HG03025 (cell line): ENCODE data around the gene TSKS.
"Not testable (repeated sequence)": the region's sequence is repeated elsewhere in the genome, so short reads cannot be mapped to it uniquely, and the experiment has no call there.

Experiments used
- ATAC-seq: cut with Tn5 transposase; IDR thresholded peaks from one replicate; pipeline ENCODE4 v1.9.1; 2021; ENCODE audit warnings: mild to moderate bottlenecking, moderate library complexity; ENCODE audit not compliant: unreplicated experiment, low FRiP score

The TSKS gene

DNA sequence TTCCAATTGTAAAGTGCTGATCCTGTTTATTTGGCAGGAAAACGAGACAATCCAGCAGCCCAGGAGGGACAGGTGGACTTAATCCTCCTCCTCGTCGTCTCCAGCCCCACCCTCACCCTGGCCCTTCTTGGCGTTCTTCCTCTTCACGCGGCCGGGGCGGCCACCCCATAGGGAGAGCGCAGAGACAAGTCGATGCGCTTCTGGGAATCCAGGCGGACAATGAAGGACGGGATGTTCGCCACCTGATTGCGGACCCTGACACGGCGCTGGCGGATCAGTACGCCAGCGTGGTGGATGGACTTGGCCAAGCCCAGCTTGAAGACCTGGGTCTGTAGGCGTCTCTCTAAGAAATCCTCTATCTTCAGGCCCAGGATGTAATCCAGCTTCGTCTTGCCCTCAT is 43.7 kb downstream of the TSKS start:
- not testable (repeated sequence) for ATAC-seq

DNA sequence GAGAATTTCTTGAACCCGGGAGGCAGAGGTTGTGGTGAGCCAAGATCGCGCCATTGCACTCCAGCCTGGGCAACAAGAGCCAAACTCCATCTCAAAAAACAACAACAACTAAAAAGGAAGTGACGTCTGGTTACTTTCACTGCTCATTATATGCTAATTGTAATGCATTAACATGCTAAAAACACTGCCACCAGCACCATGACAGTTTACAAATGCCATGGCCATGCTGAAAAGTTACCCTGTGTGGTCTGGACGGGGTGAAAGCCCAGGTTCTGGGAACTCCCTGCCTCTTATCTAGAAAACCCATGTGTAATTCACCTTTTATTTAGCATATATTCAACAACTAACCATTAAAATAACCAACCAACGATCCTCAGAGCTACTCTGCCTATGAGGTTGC is 44.1 kb downstream of the TSKS start:
- no peak for ATAC-seq

DNA sequence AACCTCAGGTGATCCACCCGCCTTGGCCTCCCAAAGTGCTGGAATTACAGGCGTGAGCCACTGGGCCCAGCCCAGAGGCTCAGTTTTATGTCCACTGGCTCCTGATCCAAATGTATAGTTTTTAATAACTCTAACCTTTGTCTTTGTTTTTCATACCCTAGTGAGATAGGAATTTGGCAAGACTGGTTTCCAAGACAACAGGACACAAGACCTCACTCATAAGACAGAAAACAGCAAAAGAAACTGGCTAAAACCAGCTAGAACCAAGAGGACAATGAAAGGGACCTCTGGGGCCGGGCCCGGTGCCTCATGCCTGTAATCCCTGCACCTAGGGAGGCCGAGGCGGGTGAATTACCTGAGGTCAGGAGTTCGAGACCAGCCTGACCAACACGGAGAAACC is 44.6 kb downstream of the TSKS start:
- ATAC-seq = no peak

DNA sequence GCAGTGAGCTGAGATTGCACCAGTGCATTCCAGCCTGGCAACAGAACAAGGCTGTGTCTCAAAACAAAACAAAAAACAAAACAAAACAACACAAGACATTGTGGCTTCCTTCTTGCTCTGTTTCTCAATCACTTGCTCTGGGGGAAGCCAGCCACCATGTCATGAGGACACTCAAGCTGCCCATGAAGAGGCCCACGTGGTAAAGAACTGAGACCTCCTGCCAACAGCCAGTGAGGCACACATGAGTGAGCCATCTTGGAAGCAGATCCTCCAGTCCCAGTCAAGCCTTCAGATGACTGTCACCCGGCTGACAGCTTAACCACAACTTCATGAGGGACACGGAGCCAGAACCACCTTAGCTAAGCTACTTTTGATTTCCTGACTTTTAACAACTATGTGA is 47.0 kb downstream of the TSKS start:
- no peak for ATAC-seq

DNA sequence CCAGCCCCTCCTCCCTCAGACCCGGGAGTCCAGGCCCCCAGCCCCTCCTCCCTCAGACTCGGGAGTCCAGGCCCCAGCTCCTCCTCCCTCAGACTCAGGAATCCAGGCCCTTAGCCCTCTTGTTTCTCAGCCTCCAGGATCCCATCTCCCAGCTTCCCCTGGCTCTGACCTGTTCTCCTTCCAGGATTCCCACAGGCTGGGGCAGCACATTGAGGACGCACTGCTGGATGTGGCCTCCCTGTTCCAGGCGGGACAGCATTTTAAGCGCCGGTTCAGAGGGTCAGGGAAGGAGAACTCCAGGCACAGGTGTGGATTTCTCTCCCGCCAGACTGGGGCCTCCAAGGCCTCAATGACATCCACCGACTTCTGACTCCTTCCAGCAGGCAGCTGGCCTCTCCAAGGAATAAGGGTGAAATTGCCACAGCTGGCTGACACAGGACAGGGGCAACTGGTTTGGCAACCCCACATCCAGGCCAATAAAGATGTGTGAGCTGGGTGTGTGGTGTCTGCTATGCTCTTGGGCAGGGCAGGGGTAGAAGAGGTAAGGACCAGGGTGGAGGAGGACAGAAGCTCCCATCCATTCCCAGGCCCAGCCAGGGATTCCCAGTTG is 49.8 kb downstream of the TSKS start:
- no peak for ATAC-seq

DNA sequence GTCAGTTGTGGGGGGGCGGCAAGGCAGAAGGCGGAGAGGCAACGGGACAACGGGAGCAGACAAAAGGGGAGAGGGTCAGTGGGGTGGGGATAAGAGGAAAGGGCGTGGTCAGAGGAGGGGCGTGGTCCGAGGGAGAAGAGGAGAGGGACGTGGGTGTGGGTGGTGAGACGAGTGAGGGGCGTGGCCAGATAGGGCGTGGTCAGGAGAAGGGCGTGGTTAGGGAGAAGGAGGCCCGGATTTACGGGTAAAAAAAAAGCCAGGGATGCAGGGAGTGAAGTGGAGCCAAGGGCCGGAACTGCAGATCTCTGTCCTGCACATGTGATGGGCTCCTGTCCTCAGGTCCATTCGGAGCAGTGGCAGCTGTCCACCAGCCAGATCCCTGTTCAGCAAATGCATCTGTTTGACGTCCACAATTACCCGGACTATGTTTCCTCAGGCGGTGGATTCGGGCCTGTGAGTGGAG is 50.7 kb downstream of the TSKS start:
- ATAC-seq = no peak

DNA sequence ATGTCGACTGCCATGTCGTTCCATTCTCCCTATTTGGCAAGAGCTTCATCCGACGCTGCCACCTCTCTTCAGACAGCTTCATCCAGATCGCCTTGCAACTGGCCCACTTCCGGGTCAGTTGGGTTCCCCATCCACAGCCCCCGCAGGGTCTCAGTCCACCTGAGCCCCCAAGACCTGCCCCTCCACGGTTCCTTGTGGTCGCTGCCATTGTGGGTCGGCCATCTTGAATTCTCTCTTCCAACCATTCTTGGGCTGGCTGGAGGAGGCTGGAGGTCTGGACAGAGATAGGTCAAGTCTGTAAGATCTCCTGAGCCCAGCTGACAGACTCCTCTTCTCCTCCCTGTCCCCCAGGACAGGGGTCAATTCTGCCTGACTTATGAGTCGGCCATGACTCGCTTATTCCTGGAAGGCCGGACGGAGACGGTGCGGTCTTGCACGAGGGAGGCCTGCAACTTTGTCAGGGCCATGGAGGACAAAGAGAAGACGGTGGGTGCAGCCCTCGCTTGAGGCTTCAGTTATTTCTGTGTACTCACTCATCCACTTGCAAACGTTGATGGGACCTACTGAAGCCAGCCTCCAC is 52.6 kb downstream of the TSKS start:
- no peak for ATAC-seq

DNA sequence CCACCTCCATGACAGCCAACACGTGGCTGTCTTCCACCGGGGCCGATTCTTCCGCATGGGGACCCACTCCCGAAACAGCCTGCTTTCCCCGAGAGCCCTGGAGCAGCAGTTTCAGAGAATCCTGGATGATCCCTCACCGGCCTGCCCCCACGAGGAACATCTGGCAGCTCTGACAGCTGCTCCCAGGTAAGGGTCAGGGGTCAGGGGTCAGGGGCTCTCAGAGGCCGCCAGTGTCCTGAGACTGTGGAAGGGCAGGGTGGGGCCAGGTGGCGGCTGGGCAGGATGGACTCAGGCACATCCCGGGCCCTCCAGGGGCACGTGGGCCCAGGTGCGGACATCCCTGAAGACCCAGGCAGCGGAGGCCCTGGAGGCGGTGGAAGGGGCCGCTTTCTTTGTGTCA is 57.2 kb downstream of the TSKS start:
- no peak for ATAC-seq

DNA sequence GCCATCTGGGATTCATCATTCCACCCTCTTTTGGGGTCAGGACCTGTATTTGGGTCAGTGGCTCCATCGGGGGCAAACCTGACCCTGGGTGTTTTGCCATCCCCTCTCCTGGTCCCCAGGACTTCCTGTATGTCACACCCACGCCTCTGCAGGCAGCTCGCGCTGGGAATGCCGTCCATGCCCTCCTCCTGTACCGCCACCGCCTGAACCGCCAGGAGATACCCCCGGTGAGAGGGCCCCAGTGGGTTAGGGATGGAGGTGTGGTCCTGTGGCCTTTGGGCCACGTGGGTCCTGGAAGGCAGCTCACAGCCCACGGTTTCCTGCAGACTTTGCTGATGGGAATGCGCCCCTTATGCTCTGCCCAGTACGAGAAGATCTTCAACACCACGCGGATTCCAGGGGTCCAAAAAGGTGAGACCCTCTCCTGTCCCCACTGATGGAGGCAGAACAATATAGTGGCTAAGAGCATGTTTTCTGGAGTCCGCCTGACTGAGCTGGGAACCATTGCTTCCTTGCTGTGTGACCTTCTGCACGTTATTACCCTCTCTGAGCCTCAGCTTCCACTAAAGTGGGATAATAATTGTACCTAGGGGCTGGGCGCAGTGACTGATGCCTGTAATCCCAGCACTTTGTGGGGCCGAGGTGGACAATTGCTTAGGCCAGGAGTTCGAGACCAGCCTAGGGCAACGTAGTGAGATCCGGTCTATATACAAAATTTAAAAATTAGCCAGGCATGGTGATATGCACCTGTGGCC is 58.0 kb downstream of the TSKS start:
- ATAC-seq = no peak

DNA sequence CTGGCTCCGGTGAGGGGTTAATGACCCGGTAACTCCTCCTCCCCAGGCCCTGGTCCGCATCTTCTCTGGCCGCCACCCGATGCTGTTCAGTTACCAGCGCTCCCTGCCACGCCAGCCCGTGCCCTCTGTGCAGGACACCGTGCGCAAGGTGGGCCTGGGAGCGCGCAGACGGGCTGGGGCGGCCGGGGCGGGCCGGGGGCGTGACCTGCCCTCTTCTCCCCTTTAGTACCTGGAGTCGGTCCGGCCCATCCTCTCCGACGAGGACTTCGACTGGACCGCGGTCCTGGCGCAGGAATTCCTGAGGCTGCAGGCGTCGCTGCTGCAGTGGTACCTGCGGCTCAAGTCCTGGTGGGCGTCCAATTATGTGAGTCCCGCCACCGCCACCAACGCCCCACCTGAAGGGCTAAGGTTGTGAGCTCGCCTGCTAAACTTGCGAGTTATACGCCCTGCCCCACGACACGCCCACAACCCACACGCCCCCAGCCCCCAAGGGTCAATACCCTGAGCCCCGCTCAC is 61.8 kb downstream of the TSKS start:
- ATAC-seq = no peak

DNA sequence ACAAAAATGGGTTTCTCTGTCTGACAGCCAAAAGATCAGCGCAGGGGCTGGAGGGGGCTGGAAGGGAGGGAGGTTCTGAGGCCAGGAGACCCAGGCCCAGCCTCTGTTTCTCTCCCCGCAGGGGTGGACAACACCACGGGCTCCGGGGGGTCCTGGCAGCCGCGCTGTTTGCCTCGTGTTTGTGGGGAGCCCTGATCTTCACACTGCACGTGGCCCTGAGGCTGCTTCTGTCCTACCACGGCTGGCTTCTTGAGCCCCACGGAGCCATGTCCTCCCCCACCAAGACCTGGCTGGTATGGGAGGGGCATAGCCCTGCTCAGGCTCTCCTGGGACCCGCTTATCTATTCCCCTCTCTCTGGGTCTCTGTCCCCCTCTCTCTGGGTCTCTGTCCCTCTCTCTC is 62.5 kb downstream of the TSKS start:
- no peak for ATAC-seq

DNA sequence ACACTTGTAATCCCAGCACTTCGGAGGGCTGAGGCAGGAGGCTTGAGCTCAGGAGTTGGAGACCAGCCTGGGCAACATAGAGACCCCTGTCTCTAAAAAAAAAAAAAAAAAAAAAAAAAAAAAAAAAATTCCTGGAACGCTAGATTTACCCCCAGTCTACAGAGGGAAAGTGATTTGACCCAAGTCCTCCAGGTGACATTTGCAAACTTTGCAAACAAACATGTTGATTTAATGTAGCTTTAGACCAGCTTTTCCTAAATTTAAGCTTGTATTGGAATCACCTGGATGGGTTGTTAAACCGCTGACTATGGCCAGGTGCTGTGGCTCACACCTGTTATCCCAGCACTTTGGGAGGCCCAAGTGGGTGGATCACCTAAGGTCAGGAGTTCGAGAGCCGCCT is 63.7 kb downstream of the TSKS start:
- ATAC-seq = no peak

DNA sequence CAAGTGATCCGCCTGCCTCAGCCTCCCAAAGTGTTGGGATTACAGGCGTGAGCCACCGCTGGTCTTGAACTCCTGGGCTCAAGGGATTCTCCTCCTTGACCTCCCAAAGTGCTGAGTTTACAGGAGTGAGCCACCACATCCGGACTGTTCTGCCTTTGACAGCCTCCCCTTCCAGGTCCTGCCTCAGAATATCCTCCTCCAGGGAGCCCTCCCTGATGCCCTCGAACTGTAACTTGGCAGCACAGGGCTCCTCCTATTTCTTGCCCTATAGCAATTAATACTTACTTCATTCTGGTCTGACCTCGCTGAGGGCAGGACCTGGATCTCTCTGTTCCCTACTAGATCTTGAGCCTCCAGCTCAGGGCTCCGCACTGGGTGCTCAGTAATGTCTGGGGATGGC is 66.2 kb downstream of the TSKS start:
- ATAC-seq = no peak

DNA sequence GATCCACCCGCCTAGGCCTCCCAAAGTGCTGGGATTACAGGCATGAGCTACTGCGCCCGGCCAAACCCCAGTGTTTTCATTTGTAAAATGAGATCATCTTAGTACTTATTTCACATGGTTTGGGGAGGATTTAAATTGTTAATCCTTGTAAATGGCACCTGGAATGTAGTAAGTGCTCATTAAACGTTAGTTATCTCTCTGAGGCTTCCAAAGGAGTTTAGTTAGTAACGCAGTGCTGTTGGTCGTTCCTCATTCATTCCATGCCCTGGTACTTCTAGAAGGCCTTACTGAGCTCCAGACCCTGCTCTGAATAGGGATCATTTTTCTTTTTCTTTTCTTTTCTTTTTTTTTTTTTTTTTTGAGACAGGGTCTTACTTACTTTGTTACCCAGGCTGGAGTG is 67.0 kb downstream of the TSKS start:
- no peak for ATAC-seq

DNA sequence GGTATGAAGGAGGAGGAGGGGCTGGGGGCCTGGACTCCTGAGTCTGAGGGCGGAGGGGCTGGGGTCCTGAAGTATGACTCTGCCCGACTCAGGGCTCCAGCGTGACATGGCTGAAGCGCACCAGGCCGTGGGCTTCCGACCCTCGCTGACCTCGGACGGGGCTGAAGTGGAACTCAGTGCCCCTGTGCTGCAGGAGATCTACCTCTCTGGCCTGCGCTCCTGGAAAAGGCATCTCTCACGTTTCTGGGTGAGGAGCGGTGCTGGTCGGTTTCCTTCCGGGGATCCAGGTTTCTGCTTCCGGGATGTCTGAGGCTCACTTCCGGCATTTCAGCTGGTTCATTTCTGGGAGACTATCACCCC is 71.0 kb downstream of the TSKS start:
- ATAC-seq = no peak

DNA sequence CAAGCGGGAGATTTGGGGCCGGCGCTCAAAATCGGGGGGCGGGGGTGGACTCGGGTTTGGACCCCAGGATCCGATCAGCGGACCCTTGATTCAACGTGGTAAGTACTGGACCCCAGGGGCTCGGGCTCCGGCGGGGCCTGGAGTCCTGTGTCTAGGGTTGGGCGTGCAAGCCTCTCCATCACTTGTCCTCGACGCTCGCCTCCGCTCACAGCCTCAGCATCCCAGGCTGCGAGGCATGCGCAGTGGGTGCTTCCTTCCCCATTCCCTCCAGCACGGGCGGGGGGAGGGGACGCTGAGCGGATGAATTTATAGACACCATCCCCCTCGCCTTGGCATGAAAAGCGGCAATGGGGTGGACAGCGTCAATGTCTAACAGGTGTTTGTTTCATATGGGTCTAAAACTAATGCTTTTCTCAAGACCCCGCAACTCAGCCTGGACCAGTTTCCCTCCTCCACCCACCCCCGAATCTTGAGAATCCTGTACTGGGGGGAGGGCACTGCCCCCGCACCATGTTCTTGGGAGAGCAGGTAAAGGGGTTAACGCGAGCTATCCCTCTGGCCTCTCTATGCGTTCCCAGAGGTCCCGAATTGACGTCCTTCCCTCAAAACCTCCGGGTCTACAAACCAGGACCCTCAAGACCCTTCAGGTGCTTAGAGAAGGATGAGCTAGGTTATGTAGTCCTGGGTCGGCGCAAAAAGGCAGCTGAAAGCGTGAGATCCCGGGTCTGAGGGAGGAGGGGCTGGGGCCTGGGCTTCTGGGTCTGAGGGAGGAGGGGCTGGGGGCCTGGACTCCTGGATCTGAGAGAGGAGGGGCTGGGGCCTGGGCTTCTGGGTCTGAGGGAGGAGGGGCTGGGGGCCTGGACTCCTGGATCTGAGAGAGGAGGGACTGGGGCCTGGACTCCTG is 71.6 kb downstream of the TSKS start:
- ATAC-seq = no peak

DNA sequence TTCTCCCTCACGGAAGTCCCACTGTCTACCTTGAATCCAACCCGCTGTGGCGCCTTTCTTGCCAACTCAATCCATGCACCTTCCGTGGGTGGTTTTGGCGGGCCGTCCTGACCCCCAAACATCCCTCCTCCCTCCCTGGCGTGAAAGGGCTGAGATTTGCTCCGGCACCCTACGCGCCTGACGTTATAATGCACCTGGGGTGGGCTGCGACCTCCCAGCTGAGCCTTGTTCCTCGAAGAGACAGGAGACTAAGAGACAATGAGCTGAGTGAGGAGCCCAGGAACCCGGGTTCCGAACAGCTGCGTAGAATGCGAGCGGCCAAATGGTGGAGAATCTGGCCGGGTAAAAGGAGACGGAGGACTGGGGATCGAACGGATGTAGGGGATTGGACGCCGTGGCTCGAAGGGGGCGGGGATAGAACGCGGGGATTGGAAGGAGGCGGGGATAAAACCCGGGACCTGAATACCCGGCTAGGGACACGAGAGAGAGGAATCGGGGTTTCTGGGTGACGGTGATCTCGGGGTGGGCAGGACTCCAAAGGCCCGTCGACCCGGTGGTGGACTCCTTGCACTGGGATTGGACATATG is 72.4 kb downstream of the TSKS start, which contains the start of gene CPT1C:
TSS of gene CPT1C (plus strand) at position 461 of the 587 bp plus-strand sequence. CDS start 1,137 bp downstream, outside the sequence.
- no peak for ATAC-seq

DNA sequence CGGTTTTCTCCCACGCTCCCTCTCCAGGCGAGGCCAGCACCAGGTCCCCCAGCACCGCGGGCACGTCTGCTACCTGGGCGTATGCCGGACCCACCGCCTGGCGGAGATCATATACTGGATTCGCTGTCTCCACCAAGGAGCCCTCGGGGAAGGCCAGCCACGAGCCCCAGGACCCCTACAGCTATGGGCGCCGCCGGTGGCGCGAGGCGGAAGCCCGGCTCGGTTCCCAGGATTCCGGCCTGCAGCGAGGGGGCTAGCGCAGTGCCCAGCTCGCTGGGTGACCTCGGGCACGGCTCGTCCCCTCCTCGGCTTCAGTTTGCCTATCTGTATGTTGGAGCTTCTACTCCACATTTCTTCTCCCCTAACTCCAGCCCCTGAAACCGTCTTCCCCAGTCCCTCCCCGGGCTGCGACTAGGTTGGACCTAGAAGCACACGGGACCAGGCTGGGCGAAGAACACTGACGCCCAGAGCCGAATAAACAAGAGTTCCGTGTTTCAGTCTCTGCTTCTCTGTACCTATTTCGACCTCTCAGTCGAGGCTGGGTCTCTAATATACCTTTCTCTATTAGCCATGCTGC is 72.9 kb downstream of the TSKS start:
- ATAC-seq = no peak
